GM13976 (cell line): ENCODE measurements around the gene CSNK1E.

ENCODE experiments used
- DNase-seq: peaks from one replicate; pipeline ENCODE4 v3.0.0; 2012; ENCODE audit warnings: low spot score
- CTCF ChIP-seq: IDR thresholded peaks from 2 replicates; pipeline ENCODE4 v1.5.1; 2012; ENCODE audit warnings: borderline replicate concordance, mild to moderate bottlenecking; ENCODE audit not compliant: insufficient read depth; ENCODE audit errors: extremely low read depth, missing control alignments, control extremely low read depth
- in situ Hi-C: fragments of 300-500 bp; cut with MboI; formaldehyde crosslinking; loops from one replicate; pipeline ENCODE4 v1.12.0; 2022; ENCODE audit warnings: low sequenced_read_pairs, mixed read lengths, inconsistent platforms; ENCODE audit not compliant: unreplicated experiment

CSNK1E gene

GRCh38 chr22:38312261-38312800 is 4.9 kb downstream of the CSNK1E start:
- no peak for DNase-seq
- in situ Hi-C loops: no loop called here
- TF ChIP-seq CTCF: no peak

GRCh38 chr22:38311323-38311620 is 6.0 kb downstream of the CSNK1E start:
- TF ChIP-seq CTCF: no peak
- in situ Hi-C loops: no loop called here
- DNase-seq: no peak

- no peak for TF ChIP-seq CTCF
- in situ Hi-C loops: no loop called here
- no peak for DNase-seq
Measured at GRCh38 chr22:38310518-38311322, 6.5 kb downstream of the CSNK1E start.

GRCh38 chr22:38309614-38310517 is 7.4 kb downstream of the CSNK1E start:
- DNase-seq: no peak
- in situ Hi-C loops: no loop called here
- TF ChIP-seq CTCF: no peak

GRCh38 chr22:38308791-38309498 is 8.3 kb downstream of the CSNK1E start:
- no peak for TF ChIP-seq CTCF
- in situ Hi-C loops: no loop called here
- DNase-seq: no peak
